ENCODE measurements around the gene ATG13. TPM values are rescaled to one million over a fixed set of nuclear protein-coding genes. Genes with fewer than 3 reads are reported as not detected.

Gene ATG13
- total RNA-seq, 1 donor from 2014 or later, result 67.3 TPM

DNA sequence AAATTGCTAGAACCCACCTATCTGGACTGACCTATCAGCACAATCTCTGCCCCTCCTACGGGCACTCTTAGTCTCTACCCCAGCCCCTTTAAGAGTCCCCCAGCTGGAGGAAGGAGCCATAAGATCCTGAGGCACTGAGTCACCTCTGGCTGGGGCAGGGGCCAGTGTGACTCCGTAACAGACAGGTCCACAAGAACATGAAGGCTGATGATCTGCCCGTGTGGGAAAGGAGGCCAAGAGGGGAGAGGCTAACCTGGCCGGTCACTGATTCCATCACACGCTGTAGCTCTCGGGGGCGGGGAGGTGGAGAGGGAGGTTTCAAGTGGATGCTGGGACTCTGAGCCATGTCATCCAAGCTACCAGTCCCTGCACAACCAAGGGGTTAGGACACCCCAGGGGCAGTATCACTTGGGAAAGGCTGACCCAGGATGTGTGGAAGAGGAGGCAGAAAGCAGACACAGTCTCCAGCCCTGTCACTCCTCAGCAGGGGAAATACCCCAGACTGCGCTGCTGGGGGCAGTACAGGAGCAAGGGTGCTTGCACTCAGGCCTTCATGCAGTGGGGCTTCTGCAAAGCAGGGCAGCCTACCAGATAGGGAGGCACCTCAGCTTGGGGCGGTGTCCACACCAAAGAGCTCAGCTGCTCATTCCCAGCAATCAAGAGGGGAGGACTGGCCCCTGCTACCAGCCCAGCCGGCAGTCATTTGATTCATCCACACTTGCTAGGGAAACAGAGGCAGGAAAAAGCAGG lies 60.8 kb downstream of the ATG13 start:
- no peak overlapping the region for H3K4me3 Mint-ChIP-seq
- TF ChIP-seq CTCF (conservative IDR thresholded peaks at IDR 0.05), result no peak
- no peak overlapping the region for H3K27ac Mint-ChIP-seq
- DNase-seq (ENCODE audit: extremely low spot score, unreplicated experiment), result no peak
- no peaks in the 10 kb centered on the region for H3K9me3 Mint-ChIP-seq
- peaks cover 7% of the 10 kb centered on the region for H3K4me1 Mint-ChIP-seq (ENCODE audit: unreplicated experiment)
- no peaks in the 10 kb centered on the region for H3K27me3 Mint-ChIP-seq
- H3K36me3 Mint-ChIP-seq, result peaks cover 7% of the 10 kb centered on the region

- Mint-ChIP-seq H3K27me3 (no peaks in the 10 kb centered on the region), H3K27ac (no peak overlapping the region), H3K4me1 (ENCODE audit: unreplicated experiment) (peaks cover 7% of the 10 kb centered on the region), H3K36me3 (peaks cover 7% of the 10 kb centered on the region), H3K4me3 (no peak overlapping the region), H3K9me3 (no peaks in the 10 kb centered on the region)
- DNase-seq (ENCODE audit: extremely low spot score, unreplicated experiment), result no peak
- no peak for TF ChIP-seq CTCF (conservative IDR thresholded peaks at IDR 0.05)
These were observed 61.4 kb downstream of the ATG13 start for GRCh38 chr11:46678741-46679130.

DNA sequence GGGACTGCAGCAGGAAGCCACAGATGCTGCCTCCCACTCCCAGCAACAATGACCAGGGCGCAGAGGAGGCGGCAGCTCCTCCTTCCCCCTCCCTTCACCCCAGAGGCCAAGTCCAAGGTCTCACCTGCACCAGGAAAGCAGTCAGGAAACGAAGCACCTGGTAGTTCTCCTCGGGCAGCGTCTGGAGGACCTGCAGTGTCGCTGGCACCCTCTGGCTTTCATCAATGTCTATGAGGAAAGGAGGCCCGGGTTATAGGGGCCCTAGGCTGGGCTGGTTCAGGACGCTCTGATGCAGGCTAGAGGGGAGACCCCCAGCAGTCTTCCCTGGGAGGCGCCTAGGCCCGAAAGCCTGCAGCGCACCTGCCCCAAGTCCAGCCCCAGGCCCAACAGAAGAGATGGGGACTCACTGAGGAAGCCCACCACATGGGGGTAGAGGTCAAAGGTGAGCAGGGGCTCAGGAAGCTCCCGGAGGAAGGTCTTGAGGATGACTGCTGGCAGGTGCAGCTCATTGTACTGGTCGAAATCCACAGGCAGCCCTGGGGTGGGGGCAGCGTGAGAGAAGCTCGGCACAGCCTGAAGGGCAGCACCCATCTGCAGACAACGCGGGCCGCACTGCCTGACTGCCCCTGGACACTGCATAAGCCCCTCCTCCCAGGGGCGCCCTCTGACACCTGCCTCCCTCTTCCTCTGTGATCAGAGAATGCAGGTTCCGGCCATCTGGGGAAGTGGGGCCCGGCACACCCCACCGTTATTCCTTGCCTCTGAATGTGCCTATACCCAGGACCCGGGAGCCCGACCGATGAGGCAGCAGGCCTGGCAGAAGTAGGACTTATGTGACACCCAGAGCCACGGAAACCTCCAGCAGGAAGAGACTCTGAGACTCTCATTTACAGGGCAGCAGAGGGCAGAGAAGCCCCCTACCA lies 62.1 kb downstream of the ATG13 start:
- Mint-ChIP-seq H3K36me3 (peaks cover 7% of the 10 kb centered on the region), H3K9me3 (no peaks in the 10 kb centered on the region), H3K27me3 (no peaks in the 10 kb centered on the region), H3K4me3 (no peak overlapping the region), H3K27ac (no peak overlapping the region), H3K4me1 (ENCODE audit: unreplicated experiment) (peaks cover 6% of the 10 kb centered on the region)
- DNase-seq (ENCODE audit: extremely low spot score, unreplicated experiment), result no peak
- TF ChIP-seq CTCF (conservative IDR thresholded peaks at IDR 0.05), result no peak

DNA sequence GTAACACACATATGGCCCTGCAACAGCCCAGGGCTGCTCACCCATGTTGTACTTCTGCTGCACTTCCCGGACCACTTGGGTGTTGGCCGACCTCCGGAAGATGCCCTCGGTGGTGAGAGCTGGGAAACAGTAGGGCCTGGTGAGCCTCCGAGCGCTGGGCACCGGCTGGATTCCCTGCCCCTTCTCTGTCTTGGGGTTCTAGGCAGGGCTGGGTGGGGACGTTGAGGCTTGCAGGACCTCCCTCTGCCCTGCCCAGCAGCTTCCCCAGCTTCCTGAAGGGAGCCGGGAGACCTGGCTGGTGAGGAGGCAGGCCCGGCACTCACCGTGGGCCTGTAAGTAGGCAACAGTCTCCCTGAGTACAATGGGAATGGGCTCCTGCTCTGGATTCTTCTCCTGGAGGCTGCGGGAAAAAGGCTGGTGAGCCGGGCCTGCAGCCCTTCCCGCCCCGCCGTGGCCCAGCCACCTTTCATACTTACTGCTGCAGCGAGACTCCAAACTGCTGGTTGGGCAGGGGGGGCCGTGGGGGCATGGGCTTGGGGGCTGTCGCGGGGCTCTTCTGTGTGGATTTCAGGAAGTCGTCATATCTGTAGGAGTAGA lies 62.9 kb downstream of the ATG13 start:
- Mint-ChIP-seq H3K9me3 (no peaks in the 10 kb centered on the region), H3K27ac (no peak overlapping the region), H3K36me3 (peaks cover 7% of the 10 kb centered on the region), H3K4me1 (ENCODE audit: unreplicated experiment) (no peaks in the 10 kb centered on the region), H3K4me3 (no peak overlapping the region), H3K27me3 (no peaks in the 10 kb centered on the region)
- TF ChIP-seq CTCF (conservative IDR thresholded peaks at IDR 0.05), result no peak
- DNase-seq (ENCODE audit: extremely low spot score, unreplicated experiment), result no peak

DNA sequence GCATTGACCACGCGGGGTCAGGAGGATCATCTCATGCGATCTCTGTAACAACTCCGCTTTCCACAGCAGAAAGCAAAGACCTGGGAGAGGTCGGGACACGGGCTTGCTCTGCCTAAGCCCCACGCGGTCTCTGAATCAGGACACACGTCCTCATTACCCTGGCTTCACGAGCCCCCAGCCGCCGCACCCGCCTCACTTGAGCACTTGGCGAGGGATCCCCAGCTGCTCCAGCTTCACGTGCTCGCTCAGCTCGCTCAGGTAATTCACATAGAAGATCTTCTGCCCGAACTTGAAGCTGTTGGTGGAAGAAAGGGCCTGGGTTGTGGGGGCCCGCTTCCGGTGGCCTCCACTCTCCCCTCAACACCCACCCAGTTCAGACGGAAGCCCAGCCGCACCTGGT lies 63.5 kb downstream of the ATG13 start:
- peaks cover 7% of the 10 kb centered on the region for H3K36me3 Mint-ChIP-seq
- no peak for TF ChIP-seq CTCF (conservative IDR thresholded peaks at IDR 0.05)
- no peak overlapping the region for H3K27ac Mint-ChIP-seq
- no peaks in the 10 kb centered on the region for H3K27me3 Mint-ChIP-seq
- no peaks in the 10 kb centered on the region for H3K4me1 Mint-ChIP-seq (ENCODE audit: unreplicated experiment)
- no peaks in the 10 kb centered on the region for H3K9me3 Mint-ChIP-seq
- no peak for DNase-seq (ENCODE audit: extremely low spot score, unreplicated experiment)
- H3K4me3 Mint-ChIP-seq, result no peak overlapping the region

Data from type B pancreatic cell (in vitro differentiated cells).